ENCODE measurements around the gene ARHGEF6. TPM values are rescaled to one million over a fixed set of nuclear protein-coding genes. Genes with fewer than 3 reads are reported as not detected.

The ARHGEF6 gene
- total RNA-seq, 6 experiments from 2014 or later: 2.8 to 6.1 (median 3.5) TPM

- intact Hi-C loops (cut with DNase I): no loop called here
- Histone ChIP-seq H3K27me3 (no peaks in the 10 kb centered on the region), H3K4me1 (no peaks in the 10 kb centered on the region), H3K9me3 (no peaks in the 10 kb centered on the region), H3K4me3 (no peak overlapping the region), H3K27ac (no peak overlapping the region), H3K36me3 (no peaks in the 10 kb centered on the region)
- WGBS (ENCODE audit: insufficient coverage, low coverage, low lambda C conversion rate, missing lambda C conversion rate): 56% methylated on average over 1 of the region's 1 CpG
- ATAC-seq (no peak), DNase-seq (no peak)
- TF ChIP-seq POLR2A (IDR thresholded peaks at IDR 0.05) (no peak), CTCF (IDR thresholded peaks at IDR 0.05) (no peak)
Observed at GRCh38 chrX:136728393-136728792, 52.3 kb downstream of the ARHGEF6 start.

GRCh38 chrX:136725441-136726104 lies 55.2 kb downstream of the ARHGEF6 start:
- no peak for DNase-seq
- no peak overlapping the region for H3K4me3 ChIP-seq
- H3K4me1 ChIP-seq: no peaks in the 10 kb centered on the region
- no peaks in the 10 kb centered on the region for H3K9me3 ChIP-seq
- no peaks in the 10 kb centered on the region for H3K36me3 ChIP-seq
- no peak for ATAC-seq
- no peak overlapping the region for H3K27ac ChIP-seq
- no peak for TF ChIP-seq POLR2A (IDR thresholded peaks at IDR 0.05)
- TF ChIP-seq CTCF (IDR thresholded peaks at IDR 0.05): no peak
- H3K27me3 ChIP-seq: no peaks in the 10 kb centered on the region
- intact Hi-C loops (cut with DNase I): no loop called here

GRCh38 chrX:136718091-136718490 lies 62.6 kb downstream of the ARHGEF6 start:
- 31% methylated on average over 2 of the region's 2 CpGs for WGBS (ENCODE audit: insufficient coverage, low coverage, low lambda C conversion rate, missing lambda C conversion rate)
- intact Hi-C loops (cut with DNase I): no loop called here
- Histone ChIP-seq H3K4me1 (no peaks in the 10 kb centered on the region), H3K27me3 (no peaks in the 10 kb centered on the region), H3K9me3 (no peaks in the 10 kb centered on the region), H3K27ac (no peak overlapping the region), H3K36me3 (no peaks in the 10 kb centered on the region), H3K4me3 (no peak overlapping the region)
- TF ChIP-seq POLR2A (IDR thresholded peaks at IDR 0.05): no peak
- TF ChIP-seq CTCF (IDR thresholded peaks at IDR 0.05): no peak
- no peak for DNase-seq
- ATAC-seq: no peak

- Histone ChIP-seq H3K27ac (peak overlapping the region in 1 of 3 donors; percentile 3), H3K36me3 (no peaks in the 10 kb centered on the region), H3K9me3 (no peaks in the 10 kb centered on the region), H3K27me3 (no peaks in the 10 kb centered on the region), H3K4me1 (no peaks in the 10 kb centered on the region), H3K4me3 (no peak overlapping the region)
- no peak for TF ChIP-seq CTCF (IDR thresholded peaks at IDR 0.05)
- WGBS (ENCODE audit: insufficient coverage, low coverage, low lambda C conversion rate, missing lambda C conversion rate): 35% methylated on average over 6 of the region's 6 CpGs
- ATAC-seq (peak in 1 of 4 donors; percentile 29), DNase-seq (no peak)
- intact Hi-C loops (cut with DNase I): no loop called here
Observed at GRCh38 chrX:136714626-136715599, 65.8 kb downstream of the ARHGEF6 start.

Measured in right lobe of liver (tissue), 6 donors.